Stimulated activated CD4-positive, alpha-beta T cell treated with anti-CD3 and anti-CD28 coated beads, Interleukin-2, amount 100 ng/mL, for 24 hours (primary cell): ENCODE measurements around the gene POU3F1.
A peak's percentile ranks its signal among the peaks of the same experiment; 100 is the strongest.

Experiments
- DNase-seq, 2 donors: peaks; one replicate each; pipeline ENCODE4 v3.0.0-alpha.2; 2020

Gene POU3F1

DNA sequence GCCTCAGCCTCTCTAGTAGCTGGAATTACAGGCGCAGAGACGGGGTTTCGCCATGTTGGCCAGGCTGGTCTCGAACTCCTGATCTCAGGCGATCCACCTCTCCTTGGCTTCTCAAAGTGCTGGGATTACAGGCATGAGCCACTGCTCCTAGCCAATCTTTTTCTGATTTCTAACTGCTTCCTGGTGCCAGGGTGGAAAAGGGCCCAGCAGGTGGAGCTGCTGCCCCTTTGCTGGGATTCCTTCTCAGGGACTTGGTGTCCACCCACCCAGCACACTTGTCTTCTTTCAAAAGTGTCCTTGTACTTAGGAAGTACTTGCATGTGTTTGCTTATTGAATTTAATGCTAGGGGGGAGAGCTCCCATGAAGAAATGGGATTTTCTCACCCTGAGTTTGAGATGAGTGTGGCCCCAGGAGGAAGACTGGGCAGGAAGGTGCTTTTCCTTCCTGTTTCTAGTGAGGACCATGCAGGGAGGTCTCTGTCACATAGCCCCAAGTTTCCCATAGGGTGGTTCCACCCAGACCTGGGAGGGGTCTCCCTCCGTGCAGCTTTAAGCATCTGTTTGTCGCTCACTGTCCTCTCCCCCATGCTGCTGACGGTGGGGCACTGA, 19.9 kb downstream of the POU3F1 start:
- peak; percentile 63 to 69 for DNase-seq

DNA sequence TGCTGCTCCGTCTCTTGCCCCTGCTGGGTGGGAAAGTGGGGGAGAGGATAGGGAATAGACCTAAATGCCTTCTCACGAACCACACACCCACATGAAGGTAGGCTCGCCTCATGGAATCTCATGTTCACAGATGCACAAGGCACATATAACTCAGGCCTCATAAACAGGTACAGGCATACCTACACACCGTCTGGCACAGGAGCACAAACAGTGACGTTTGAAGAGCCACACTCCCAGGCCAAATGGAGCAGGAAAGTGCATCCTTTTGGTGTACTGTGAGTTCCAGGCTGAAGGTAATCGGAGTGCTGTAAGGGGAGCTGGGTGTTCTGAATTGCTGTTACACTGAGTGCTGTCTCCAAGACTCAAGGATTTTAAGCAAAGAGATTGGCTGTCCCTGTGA, 20.9 kb downstream of the POU3F1 start:
- DNase-seq: no peak

DNA sequence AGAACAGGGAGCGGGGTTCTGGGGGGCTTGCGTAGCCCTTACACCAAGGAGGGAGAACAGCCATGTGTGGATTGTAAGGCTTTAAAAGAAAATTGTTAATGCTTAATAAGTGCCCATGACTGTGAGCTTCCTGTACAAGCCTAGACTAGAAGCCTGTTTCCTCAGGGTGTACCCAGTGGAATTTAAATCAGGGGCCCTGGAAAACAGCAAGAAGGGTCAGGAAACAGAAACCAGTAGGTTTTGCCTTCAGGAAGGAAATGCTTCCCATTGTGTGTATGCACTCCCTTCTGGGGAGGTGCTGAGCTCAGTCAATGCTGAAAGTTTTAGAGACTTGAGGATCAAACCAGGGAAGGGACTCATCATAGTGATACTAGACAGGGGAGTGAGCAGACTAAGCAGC, 21.4 kb downstream of the POU3F1 start:
- no peak for DNase-seq

DNA sequence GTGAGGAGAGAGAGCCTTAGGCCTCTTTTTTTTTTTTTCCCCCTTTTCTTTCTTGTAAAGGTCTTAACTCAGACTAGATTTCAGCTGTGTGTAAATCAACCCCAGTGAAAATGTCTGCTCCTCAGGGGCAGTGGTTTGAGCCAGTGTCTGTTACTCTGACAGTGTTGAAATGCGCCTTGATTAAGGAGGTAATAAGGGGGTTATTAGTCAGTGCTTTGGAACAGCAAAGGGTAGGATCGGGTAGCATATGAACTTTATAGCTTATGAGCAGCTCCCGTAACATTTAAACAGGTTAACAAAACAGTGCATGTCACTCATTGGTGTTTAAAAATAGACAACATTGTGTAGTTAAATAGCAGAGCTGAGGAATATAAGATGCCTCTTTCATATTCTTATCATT, 23.8 kb downstream of the POU3F1 start:
- DNase-seq: no peak

DNA sequence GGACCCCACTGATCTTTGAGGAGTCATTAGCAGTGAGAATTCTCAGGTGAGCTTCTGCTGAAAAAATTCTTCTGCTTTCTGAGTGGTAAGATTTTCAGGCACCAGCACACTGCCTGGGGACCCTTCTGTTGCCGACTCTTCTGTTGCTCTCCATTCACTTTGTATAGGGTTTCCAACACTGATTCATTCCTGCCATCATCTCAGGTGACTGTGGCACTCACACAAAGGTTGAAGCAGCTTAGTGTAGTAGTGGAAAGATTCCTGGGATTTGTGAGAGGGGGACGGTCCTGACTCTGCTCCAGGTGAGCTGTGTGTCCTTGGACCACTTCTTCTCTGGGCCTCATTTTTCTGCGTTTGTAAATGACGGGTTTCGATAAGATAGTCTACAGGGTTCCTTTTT, 24.6 kb downstream of the POU3F1 start:
- no peak for DNase-seq

DNA sequence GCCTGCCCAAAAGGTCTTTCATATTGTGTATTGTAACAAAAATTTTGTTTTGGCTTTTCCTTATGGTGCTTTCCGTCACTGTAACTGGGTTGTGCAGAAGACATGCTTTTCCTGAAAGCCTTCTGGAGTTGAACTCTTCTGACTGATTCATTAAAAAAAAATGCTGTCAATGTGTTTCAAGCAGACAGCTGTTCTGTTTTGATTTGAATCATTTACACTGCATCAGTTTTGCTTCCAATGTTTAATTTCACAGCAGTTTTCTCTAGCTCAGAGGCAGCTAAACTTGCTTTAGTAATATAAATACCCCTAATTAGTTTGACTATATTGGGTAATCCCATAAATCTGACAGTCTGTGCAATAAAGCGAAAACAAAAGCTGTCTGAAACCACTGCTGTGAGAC, 26.2 kb downstream of the POU3F1 start:
- no peak for DNase-seq

DNA sequence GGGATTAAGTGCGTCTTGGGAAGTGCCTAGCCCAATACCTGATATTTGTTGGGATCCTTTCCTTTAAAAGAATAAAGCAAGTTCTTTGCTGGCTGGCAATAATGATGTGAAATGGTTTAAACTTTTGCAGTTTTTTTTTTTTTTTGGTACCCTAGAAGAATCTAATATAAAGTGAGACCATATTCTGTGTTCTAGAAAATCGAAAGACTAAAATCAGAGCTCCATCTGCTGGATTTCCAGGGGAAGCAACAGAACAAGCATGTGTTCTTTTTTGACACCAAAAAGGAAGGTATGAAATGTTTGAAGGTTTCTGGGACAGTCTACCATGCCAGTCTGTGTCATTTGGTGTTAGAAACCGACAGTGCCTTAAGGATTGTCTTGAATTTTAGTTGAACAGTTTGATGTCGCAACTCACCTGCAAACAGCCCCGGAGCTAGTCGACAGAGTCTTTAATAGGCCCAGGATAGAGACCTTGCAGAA, 27.7 kb downstream of the POU3F1 start:
- DNase-seq: no peak

DNA sequence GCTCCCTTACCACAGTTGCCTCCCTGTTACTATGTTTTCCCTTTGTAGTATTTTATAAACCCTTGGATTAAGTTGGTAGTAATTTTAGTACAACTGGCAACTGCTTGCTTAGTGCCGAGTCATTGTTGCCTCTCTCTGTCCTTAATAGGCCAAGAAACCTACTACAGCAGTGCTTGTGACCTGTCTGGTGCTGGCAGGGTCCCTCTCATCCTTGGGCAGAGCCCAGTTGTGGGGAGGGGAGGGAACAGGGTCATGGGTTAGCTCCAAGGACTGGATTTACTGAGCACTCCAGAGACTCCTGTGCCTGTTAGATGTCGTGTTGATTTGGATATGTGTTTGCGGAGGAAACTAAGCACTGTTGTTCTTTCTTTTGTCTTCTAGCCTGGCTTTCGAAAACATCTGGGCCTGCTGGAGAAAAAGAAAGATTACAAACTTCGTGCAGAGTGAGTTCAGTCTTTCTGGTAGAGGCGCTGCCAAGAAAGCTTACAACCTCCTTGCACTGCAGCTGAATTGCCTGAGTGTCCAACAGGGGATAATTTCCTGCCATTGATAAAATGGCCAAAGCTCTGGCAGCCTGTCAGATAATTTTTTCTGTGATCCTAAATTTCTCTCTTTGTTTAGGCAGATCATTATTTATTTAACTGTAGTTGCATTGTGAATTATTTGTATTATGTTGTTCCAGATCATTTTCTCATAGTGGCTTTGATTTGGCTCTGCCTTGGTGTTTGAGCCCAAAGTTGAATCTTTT, 30.4 kb downstream of the POU3F1 start:
- no peak for DNase-seq

DNA sequence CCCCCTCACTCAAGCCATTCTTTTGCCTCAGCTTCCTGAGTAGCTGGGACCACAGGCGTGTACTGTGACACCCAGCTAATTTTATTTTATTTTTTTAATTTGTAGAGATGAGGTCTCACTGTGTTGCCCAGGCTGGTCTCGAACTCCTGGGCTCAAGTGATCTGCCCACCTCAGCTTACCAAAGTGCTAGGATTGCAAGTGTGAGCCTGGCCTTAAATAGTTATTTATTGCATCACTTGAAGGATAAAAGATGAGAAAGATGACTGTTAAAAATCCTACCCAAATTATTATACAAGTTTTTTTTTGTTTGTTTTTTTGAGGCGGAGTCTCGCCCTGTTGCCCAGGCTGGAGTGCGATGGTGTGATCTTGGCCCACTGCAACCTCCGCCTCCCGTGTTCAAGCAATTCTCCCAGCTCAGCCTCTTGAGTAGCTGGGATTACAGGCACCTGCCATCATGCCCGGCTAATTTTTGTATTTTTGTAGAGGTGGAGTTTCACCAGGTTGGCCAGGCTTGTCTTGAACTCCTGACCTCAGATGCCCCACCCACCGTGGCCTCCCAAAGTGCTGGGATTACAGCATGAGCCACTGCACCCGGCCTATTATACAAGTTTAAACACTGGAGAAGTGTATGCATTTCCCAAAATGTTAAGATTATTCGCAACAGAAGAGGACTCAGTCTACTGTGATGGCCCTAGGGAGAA, 31.7 kb downstream of the POU3F1 start:
- DNase-seq: no peak

DNA sequence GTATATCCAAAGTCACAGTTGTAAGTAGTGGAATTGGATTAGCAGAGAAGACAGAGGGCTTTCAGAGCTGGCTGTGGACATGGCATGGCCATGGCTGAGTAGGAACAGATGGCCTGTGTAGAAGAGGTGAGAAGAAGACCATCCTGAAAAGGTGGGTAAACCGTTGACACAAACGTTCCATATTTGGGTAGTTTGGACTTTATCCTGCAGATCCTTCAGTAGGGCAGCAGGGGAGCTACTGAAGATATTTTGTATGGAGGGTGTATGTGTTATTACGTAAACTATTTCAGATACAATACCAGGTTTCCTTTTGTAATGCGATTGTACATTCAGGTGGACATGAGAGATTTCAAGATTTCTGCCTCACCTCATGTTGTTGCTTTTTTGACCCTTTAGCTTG, 32.4 kb downstream of the POU3F1 start:
- no peak for DNase-seq

DNA sequence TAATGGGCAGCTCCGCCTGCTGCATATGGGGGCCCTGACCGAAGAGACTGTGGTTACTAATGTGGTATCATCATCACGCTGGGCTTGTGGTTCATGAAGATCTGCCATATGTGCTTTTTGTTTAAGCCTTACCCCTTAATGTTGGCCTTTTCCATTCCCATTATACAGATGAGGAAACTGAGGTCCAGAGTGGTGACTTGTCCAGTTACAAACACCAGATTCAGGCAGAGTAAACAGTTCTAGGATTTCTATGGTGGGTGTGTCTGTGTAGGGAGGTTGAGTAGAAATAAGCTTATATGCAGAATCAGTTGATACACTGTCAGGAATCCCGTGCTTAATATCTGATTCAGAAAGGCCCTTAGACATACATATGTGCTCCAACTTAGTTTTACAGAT, 33.4 kb downstream of the POU3F1 start:
- no peak for DNase-seq

DNA sequence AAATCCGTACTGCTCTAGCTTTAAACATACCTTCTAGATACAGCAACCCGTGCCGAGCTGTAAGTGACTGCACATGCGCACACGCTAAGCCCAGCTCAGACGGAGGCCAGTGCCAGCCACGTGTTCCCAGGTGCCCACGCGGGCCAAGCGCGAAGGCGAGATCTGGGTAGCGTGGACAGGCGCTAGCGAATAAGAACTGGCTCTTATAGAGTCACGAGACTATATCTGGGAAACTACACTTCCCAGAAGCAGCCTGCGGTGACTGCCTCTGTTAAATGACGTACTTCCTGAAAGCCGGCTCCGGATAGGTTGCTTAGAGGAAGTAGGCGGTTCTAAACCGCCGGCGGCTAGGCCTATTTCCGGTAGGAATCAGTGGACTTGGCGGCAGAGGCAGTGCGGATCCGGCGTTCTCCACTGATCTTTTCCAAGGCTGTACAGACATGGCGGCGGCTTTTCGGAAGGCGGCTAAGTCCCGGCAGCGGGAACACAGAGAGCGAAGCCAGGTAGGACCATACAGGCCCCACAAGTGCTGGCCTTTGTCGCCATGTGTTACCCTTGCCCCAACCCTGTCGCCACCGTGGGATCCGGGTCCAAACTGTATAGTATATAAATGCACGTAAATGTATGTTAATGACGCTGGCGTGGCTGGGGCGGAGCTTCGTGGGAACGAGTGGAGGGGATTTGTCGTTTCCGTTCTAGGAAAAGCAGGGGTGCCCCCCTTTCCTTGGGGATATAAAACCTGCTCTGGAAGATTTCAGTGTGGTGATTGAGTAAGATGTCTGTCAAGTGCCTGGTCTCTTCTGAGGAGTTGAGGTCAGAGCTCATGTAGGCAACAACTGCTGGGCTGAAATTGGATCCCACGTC, 34.0 kb downstream of the POU3F1 start, which contains the start of gene UTP11:
Gene UTP11, plus strand, starts transcription at position 372 of the 864 bp plus-strand sequence. Its CDS starts 69 bp downstream, at position 441.
- DNase-seq: peak; percentile 86 to 89

DNA sequence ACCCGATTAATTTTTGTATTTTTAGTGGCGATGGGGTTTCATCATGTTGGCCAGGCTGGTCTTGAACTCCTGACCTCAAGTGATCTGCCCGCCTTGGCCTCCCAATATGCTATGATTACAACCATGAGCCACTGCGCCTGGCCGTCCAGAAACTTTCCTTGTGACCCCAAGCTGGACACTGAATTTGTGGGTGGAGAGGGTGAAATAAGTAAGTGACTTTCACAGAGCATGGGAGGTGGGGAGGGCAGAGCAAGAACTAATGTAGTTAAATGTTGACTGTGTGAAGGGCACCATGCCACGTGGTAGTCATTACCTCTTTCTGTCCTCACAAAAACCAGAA, 36.8 kb downstream of the POU3F1 start:
- no peak for DNase-seq

DNA sequence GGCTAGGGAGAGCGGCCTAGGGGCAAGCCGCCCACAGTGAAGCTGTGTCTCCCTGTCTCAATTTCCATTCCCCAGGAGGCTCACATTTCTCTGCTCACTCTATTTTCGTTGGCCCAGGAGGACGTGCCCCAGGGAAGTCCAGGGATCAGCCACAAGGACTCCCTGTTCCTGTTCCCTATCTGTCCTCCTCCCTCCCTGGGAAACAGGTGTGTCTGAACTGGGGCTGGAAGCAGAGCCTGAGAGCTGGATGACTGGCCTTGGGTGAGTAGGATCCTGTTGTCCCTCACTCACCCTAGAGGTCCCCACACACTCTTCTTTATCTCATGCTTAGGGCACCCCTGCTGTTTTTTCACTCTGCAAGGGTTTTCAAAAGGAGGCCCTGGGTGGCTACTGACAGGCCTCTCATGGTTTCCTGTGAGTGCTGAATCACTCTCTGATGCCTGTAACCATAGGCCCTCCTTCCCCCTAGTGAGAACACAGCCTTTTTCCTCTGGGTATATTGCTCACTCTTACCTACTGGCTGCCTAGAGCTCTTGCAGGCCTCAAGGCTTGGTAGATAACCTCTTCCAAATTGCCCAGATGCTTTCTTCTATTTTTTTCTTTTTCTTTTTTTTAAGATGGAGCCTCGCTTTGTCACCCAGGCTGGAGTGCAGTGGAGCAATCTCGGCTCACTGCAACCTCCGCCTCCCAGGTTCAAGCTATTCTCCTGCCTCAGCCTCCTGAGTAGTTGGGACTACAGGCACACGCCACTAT, 37.3 kb downstream of the POU3F1 start:
- peak; percentile 42 to 62 for DNase-seq

DNA sequence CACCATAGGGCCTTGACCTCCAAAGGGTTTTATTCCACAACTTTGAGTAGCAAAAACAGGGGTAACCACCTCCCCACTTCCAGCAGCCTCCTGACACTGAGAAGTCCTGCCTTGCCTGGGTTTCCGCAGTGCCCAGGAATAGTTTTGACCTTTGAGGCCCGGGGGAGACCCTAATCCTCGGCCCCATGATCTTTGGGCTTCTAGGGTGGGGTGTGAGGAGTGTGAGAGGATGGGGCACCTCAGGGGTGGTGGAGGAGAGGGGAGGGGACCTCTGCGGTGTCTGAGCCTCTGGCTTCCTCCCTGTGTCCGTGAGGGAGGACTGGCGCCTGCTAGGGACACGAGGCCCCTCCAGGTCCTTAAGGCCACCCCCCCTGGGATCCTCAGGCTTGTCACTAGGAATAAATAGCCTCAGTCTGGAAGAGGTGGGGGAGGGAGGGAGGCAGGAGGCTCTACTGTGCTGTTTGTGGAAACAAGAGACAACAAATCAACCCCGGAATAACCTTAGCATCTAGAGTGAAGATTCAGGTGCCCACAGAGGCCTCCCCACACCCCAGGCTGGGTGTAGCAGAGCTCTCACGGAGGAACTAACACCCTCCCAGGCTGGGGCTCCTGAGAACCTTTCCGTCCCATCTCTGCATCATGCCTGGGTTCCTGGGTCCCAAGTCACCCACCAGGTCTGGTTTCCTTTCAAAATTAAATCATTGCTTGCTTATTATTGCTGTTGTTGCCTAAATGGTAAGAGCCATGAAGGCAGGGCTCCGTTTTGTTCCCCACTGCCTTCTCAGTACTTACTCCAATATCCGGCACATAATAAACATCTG, 40.4 kb downstream of the POU3F1 start:
- no peak for DNase-seq

DNA sequence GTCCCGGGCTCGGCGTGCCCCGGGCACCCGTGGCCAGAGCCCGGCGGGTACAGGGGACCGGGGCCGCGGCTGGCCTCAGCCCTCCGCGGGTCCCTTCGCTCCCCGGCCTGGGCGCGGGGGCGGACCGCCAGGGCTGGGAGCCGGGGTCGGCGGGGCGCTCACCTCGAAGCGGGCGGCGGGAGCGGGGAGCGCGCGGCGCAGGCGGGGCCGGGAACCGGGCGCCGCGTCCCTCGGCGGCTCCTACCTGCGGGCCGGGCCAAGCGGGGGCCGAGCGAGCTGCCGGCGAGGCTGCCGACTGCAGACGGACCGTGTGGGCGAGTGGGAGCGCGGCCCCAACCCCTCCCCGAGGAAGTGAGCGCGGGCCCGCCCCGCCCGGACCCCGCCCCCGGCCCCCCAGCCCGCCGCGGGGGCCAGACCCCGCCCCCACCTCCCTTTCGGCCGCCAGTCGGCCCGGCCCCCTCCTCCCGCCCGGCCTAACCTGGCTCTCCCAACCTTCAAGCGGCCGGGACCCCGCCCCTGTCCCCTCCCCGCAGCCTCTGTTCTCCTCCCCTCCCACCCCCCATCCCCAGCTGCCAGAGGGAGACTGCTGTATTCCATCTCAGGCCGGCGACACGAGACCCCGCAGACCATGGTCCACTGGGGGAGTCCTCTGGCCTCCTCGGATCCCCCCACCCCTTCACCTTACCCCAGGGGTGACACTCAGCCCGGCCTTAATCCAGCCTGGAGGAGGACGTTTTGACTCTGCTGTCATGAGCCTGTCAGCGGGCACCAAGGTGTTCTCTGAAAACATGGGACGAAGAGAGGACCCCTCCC, 41.2 kb downstream of the POU3F1 start, which contains the start of gene FHL3:
Gene FHL3, minus strand, starts transcription at position 320 of the 813 bp plus-strand sequence. CDS start 6,102 bp downstream, outside the sequence.
- DNase-seq: peak; percentile 56 to 74

DNA sequence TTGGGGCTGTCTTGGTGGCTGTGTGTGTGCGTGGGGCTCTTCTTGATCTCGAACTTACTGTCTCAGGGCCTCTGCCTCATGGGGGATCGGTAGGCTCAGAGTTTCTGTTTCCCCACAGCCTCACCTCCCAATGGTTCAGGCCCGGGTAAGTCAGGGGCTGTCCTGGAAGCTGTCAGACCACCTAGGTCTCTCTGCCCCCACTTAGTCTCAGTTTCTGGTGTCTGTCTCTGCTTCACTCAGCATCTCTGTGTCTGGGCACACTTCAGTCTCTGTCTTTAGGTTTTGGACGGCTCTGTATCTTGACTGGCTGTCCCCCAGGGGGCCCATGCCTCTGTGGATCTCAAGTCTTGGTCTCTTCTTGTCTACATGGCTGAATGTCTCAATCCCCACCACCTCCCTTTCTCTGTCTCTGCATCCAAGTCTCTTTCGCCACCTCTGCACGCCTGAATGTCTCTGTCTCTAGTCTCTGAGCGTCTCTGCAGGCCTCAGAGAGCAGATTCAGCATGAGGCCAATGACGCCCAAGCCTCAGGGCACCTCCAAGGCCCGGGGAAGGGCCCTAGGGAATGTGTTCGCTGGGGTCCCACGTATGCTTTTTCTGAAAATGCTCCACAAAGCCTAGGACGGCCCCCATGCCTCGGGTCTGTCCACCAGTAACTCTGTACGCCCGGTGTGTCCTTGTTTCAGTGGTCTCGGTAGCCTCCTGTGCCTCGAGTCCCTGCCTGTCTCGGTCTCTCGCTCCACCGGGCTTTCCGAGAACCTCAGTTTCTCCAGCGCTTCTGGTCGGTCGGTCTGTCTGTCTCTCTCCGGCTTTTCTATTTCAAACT, 42.1 kb downstream of the POU3F1 start:
- no peak for DNase-seq

DNA sequence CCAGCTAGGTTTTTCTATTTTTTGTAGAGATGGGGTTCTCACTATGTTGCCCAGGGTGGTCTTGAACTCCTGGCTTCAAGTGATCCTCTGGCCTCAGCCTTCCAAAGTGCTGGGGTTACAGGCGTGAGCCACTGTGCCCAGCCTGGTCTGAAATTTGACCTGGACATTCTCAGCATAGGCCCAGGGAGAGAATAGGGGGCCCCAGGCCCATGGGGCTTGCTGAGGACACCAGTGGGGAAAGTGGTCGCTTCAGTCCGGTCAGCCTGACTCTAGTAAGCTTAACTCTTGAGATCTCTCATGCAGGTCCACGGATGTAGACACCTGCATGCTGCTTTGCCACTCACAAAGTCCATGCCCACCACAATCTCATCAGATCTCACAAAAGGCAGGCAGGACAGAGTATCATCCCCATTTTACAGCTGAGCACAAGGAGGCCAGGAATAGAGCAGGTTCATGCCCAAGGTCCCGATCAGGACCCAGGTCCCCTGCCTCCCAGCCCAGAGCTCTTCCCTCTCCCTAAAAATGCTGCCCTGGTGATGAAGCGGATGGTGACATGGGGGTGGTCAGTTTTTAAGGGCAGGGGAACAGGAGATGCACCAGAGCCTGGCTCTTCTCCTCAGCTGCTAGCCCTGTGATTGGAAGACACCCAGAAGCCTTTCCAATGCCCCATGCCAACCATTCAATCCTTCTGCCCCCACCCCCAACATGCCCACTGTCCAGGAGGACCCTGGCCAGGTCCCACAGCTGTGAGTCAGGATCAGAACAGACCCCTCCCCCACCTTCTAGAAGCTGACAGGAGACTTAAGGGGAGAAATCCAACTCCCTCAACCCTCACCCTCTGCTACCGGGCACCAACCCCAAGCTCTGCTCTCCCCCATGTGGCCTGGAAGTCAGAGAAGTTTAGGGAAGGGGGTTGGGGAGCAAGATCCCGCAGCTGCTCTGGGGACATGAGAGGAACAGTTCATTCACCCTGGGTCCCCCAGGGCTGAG, 43.0 kb downstream of the POU3F1 start:
- no peak for DNase-seq
